Stimulated activated CD4-positive, alpha-beta T cell treated with anti-CD3 and anti-CD28 coated beads, Interleukin-1b, Interleukin-23, amount 100 ng/mL, for 1 hour (primary cell): Measurements from ENCODE around the gene PTPRN2.
"Not testable (repeated sequence)": the region's sequence is repeated elsewhere in the genome, so short reads cannot be mapped to it uniquely, and the experiment has no call there.

Experiments used
- DNase-seq, 2 donors: peaks; one replicate each; pipeline ENCODE4 v3.0.0-alpha.2; 2020; ENCODE audit warnings: low read depth in 2 of 2

Gene PTPRN2

GRCh38 chr7:158385496-158386354 is 201.9 kb downstream of the PTPRN2 start:
- not testable (repeated sequence) for DNase-seq

GRCh38 chr7:158384746-158385145 is 202.9 kb downstream of the PTPRN2 start:
- no peak for DNase-seq

GRCh38 chr7:158383665-158384064 is 204.0 kb downstream of the PTPRN2 start:
- DNase-seq: no peak

- DNase-seq: no peak
Measured at GRCh38 chr7:158382363-158383254, 205.0 kb downstream of the PTPRN2 start.

- DNase-seq: no peak
Measured at GRCh38 chr7:158381956-158382355, 205.7 kb downstream of the PTPRN2 start.

GRCh38 chr7:158378978-158379377 is 208.6 kb downstream of the PTPRN2 start:
- no peak for DNase-seq

GRCh38 chr7:158377800-158378623 is 209.6 kb downstream of the PTPRN2 start:
- DNase-seq: no peak

- DNase-seq: not testable (repeated sequence)
Measured at GRCh38 chr7:158376839-158377186, 210.8 kb downstream of the PTPRN2 start.

GRCh38 chr7:158376146-158376838 is 211.3 kb downstream of the PTPRN2 start:
- DNase-seq: peak in 1 of 2 donors; percentile 18

- DNase-seq: no peak
Measured at GRCh38 chr7:158375034-158375433, 212.6 kb downstream of the PTPRN2 start.

GRCh38 chr7:158374586-158374985 is 213.0 kb downstream of the PTPRN2 start:
- DNase-seq: no peak

GRCh38 chr7:158374146-158374545 is 213.5 kb downstream of the PTPRN2 start:
- no peak for DNase-seq

- DNase-seq: no peak
Measured at GRCh38 chr7:158373476-158374133, 214.0 kb downstream of the PTPRN2 start.

GRCh38 chr7:158372400-158373342 is 215.0 kb downstream of the PTPRN2 start:
- no peak for DNase-seq

- no peak for DNase-seq
Measured at GRCh38 chr7:158371856-158372255, 215.8 kb downstream of the PTPRN2 start.

GRCh38 chr7:158369866-158370265 is 217.8 kb downstream of the PTPRN2 start:
- no peak for DNase-seq

- DNase-seq: no peak
Measured at GRCh38 chr7:158369290-158369689, 218.3 kb downstream of the PTPRN2 start.

GRCh38 chr7:158368449-158368848 is 219.2 kb downstream of the PTPRN2 start:
- DNase-seq: no peak

GRCh38 chr7:158367634-158367982 is 220.0 kb downstream of the PTPRN2 start:
- no peak for DNase-seq
